ENCODE results near the gene FGF6. TPM values are rescaled to one million over a fixed set of nuclear protein-coding genes. Genes with fewer than 3 reads are reported as not detected.

The FGF6 gene
- polyA plus RNA-seq, 1 of the 3 experiments (the other 2 are of a cell fraction), result not detected

GRCh38 chr12:4472046-4472445 is 26.4 kb upstream of the FGF6 start:
- Histone ChIP-seq H3K9ac (no peak overlapping the region), H3K36me3 (replicated peaks in 1 of 2; ENCODE audit: control insufficient read depth in 1 of 2, insufficient read depth in 2 of 2, low read length in 1 of 2) (no peaks in the 10 kb centered on the region), H2AFZ (ENCODE audit: low read depth) (no peak overlapping the region), H3K9me2 (no peaks in the 10 kb centered on the region), H3F3A (replicated peaks; ENCODE audit: insufficient read depth) (no peaks in the 10 kb centered on the region), H3K9me3 (no peaks in the 10 kb centered on the region), H3K4me3 (ENCODE audit: low read depth in 2 of 2, low read length in 1 of 2) (no peak overlapping the region), H4K20me1 (ENCODE audit: insufficient read depth) (no peaks in the 10 kb centered on the region), H3K4me2 (no peak overlapping the region), H3K79me2 (ENCODE audit: insufficient read depth) (no peaks in the 10 kb centered on the region), H3K27ac (ENCODE audit: low read depth in 2 of 2, low read length in 1 of 2) (no peak overlapping the region), H3K27me3 (ENCODE audit: insufficient read depth) (no peaks in the 10 kb centered on the region; the same call in 1 of the 2 replicates), H3K4me1 (ENCODE audit: control insufficient read depth in 1 of 2, insufficient read depth in 2 of 2, low read depth in 1 of 2, low read length in 1 of 2) (no peaks in the 10 kb centered on the region)
- ChIA-PET CTCF (no interaction called here), POLR2A (no interaction called here)
- 7% methylated on average over 2 of the region's 2 CpGs for WGBS (ENCODE audit: low lambda C conversion rate)
- no peak for DNase-seq
- TF ChIP-seq RAD21 (IDR thresholded peaks at IDR 0.05; ENCODE audit: low read length) (no peak), RCOR1 (IDR thresholded peaks at IDR 0.05; ENCODE audit: low read length) (no peak), RXRA (IDR thresholded peaks at IDR 0.05; ENCODE audit: borderline replicate concordance, low read depth) (no peak), CHD2 (IDR thresholded peaks at IDR 0.05; ENCODE audit: low read length, partially characterized antibody) (no peak), NRF1 (IDR thresholded peaks at IDR 0.05; ENCODE audit: low read depth, low read length) (no peak), MAX (IDR thresholded peaks at IDR 0.05; ENCODE audit: low read depth) (no peak), GABPA (IDR thresholded peaks at IDR 0.05; ENCODE audit: low read depth) (no peak), EZH2phosphoT487 (IDR thresholded peaks at IDR 0.05; ENCODE audit: borderline replicate concordance, low read depth) (no peak), USF2 (IDR thresholded peaks at IDR 0.05; ENCODE audit: borderline replicate concordance, low read depth, low read length) (no peak), EP300 (IDR thresholded peaks at IDR 0.05; ENCODE audit: borderline replicate concordance in 1 of 2, low read depth in 1 of 2, low read length in 1 of 2) (no peak), GATA2 (CRISPR knock-in tag; IDR thresholded peaks at IDR 0.05) (no peak), POLR2AphosphoS5 (IDR thresholded peaks at IDR 0.05; ENCODE audit: low read depth, low read length) (no peak), TEAD4 (IDR thresholded peaks at IDR 0.05; ENCODE audit: borderline replicate concordance, insufficient read depth) (no peak)

GRCh38 chr12:4471256-4471655 is 25.6 kb upstream of the FGF6 start:
- no peak overlapping the region for H3K27ac ChIP-seq (ENCODE audit: low read depth in 2 of 2, low read length in 1 of 2)
- ChIA-PET CTCF (no interaction called here), POLR2A (no interaction called here)
- no peaks in the 10 kb centered on the region for H3K9me2 ChIP-seq
- 72% methylated on average over 4 of the region's 4 CpGs for WGBS (ENCODE audit: low lambda C conversion rate)
- H2AFZ ChIP-seq (ENCODE audit: low read depth), result no peak overlapping the region
- H3K9me3 ChIP-seq, result no peaks in the 10 kb centered on the region
- H3K4me1 ChIP-seq (ENCODE audit: control insufficient read depth in 1 of 2, insufficient read depth in 2 of 2, low read depth in 1 of 2, low read length in 1 of 2), result no peaks in the 10 kb centered on the region
- H3F3A ChIP-seq (replicated peaks; ENCODE audit: insufficient read depth), result no peaks in the 10 kb centered on the region
- no peaks in the 10 kb centered on the region for H3K79me2 ChIP-seq (ENCODE audit: insufficient read depth)
- no peak overlapping the region for H3K4me2 ChIP-seq
- TF ChIP-seq TEAD4 (IDR thresholded peaks at IDR 0.05; ENCODE audit: borderline replicate concordance, insufficient read depth) (no peak), EZH2phosphoT487 (IDR thresholded peaks at IDR 0.05; ENCODE audit: borderline replicate concordance, low read depth) (no peak), RXRA (IDR thresholded peaks at IDR 0.05; ENCODE audit: borderline replicate concordance, low read depth) (no peak), GATA2 (CRISPR knock-in tag; IDR thresholded peaks at IDR 0.05) (no peak), YY1 (IDR thresholded peaks at IDR 0.05; ENCODE audit: low read depth) (no peak), FOXJ3 (CRISPR knock-in tag; IDR thresholded peaks at IDR 0.05) (no peak), SIN3A (IDR thresholded peaks at IDR 0.05; ENCODE audit: borderline replicate concordance, low read depth, low read length) (no peak), POLR2AphosphoS5 (IDR thresholded peaks at IDR 0.05; ENCODE audit: low read depth, low read length) (no peak), GABPA (IDR thresholded peaks at IDR 0.05; ENCODE audit: low read depth) (no peak), MXI1 (IDR thresholded peaks at IDR 0.05; ENCODE audit: low read depth, low read length) (no peak), PBX3 (IDR thresholded peaks at IDR 0.05) (no peak)
- no peak for DNase-seq
- H3K27me3 ChIP-seq (ENCODE audit: insufficient read depth), result no peaks in the 10 kb centered on the region; the same call in 1 of the 2 replicates
- H3K9ac ChIP-seq, result no peak overlapping the region
- H4K20me1 ChIP-seq (ENCODE audit: insufficient read depth), result no peaks in the 10 kb centered on the region
- no peaks in the 10 kb centered on the region for H3K36me3 ChIP-seq (replicated peaks in 1 of 2; ENCODE audit: control insufficient read depth in 1 of 2, insufficient read depth in 2 of 2, low read length in 1 of 2)
- no peak overlapping the region for H3K4me3 ChIP-seq (ENCODE audit: low read depth in 2 of 2, low read length in 1 of 2)
